K562 (cell line): ENCODE data around the gene POLR2J. TPM values are rescaled to one million over a fixed set of nuclear protein-coding genes. Genes with fewer than 3 reads are reported as not detected.

Experiments
- SMAD4 ChIP-seq: fragments of 250-450 bp; sonication (Bioruptor Pico); conservative IDR thresholded peaks from 2 replicates; pipeline ENCODE4 v1.8.0; 2021; ENCODE audit warnings: inconsistent platforms, mild to moderate bottlenecking, moderate library complexity
- TOE1 ChIP-seq, 2 experiments: fragments of 450-650 bp in 1 of 2; sonication (generic) in 1 of 2; formaldehyde crosslinking in 1 of 2; IDR thresholded peaks; 2 replicates each; pipeline versions ENCODE4 v1.7.1 to v1.8.0; 2016 to 2022; ENCODE audit warnings: borderline replicate concordance in 2 of 2, mild to moderate bottlenecking in 2 of 2, antibody characterized with exemption in 1 of 2, inconsistent platforms in 1 of 2, low read depth in 1 of 2, missing genetic modification reagents in 1 of 2, moderate library complexity in 1 of 2
- polyA plus RNA-seq, 8 experiments: library from polyadenylated mRNA; depleted of rRNA in 4 of 8; stranded (reverse) in 5 of 8; unstranded in 3 of 8; fragments of >200 nt; fragmentation: Nextera tagmentation in 2 of 8; fragmentation: Illumina TruSeq in 1 of 8; extraction: Ambion mirVana in 2 of 8; extraction: Trizol in 1 of 8; gene quantifications; 2 replicates each; pipeline versions ENCODE4 v1.2.1 to v1.2.3, GENCODE V29; 2011 to 2014; ENCODE audit warnings: inconsistent platforms in 1 of 8, missing spikeins in 1 of 8
- total RNA-seq, 7 experiments: library from RNA; depleted of rRNA in 6 of 7; stranded (reverse); fragments of >200 nt in 6 of 7; fragmentation: Illumina TruSeq in 2 of 7; extraction: Trizol in 2 of 7; gene quantifications; 2 replicates each; pipeline versions ENCODE4 v1.2.1 to v1.2.3, GENCODE V29; 2011 to 2021; ENCODE audit warnings: low replicate concordance in 1 of 7
- TF ChIP-seq, protein P1 (sequence below): fragments of 450-650 bp; IDR thresholded peaks from 2 replicates; pipeline ENCODE4 v1.6.1; 2016; ENCODE audit warnings: mild to moderate bottlenecking, moderate library complexity

Gene POLR2J
- total and polyA plus RNA-seq, 9 of the 15 experiments (the other 6 are each of a cell fraction or from before 2014, with no cell fraction given), result 32.3 to 220 (median 113) TPM

DNA sequence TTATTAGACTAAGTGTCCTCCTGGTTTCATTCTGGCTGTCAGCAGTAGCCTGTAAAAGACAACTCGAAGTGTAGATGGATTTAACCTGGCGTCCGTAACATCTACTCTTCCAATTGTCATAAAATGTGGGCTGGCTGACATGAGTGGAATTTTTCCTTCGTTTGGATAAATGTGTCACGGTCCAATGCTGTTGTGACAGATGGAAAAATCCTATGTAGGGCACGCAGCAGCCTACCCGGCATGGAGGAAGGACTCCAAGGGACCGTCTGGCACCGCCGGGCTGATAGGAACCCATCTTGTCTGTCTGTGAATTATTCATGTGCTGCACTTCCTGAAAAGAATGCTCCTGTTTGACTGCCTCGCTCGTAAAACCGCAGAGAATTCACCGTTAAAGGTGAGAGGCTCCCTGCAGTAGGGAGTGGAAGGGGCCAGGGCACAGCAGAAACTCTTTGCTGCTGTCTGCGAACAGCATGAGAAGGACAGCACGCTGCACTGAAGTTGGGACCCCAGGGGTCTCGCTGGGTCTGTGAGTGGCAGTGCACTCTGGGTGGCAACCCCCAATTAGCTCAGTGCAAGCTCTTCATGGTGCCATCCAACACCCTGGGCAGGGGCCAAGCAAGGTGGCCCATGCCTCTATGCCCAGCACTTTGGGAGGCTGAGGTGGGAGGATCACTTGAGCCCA, 47.0 kb downstream of the POLR2J start (continued):
- TF ChIP-seq, protein P1, sequence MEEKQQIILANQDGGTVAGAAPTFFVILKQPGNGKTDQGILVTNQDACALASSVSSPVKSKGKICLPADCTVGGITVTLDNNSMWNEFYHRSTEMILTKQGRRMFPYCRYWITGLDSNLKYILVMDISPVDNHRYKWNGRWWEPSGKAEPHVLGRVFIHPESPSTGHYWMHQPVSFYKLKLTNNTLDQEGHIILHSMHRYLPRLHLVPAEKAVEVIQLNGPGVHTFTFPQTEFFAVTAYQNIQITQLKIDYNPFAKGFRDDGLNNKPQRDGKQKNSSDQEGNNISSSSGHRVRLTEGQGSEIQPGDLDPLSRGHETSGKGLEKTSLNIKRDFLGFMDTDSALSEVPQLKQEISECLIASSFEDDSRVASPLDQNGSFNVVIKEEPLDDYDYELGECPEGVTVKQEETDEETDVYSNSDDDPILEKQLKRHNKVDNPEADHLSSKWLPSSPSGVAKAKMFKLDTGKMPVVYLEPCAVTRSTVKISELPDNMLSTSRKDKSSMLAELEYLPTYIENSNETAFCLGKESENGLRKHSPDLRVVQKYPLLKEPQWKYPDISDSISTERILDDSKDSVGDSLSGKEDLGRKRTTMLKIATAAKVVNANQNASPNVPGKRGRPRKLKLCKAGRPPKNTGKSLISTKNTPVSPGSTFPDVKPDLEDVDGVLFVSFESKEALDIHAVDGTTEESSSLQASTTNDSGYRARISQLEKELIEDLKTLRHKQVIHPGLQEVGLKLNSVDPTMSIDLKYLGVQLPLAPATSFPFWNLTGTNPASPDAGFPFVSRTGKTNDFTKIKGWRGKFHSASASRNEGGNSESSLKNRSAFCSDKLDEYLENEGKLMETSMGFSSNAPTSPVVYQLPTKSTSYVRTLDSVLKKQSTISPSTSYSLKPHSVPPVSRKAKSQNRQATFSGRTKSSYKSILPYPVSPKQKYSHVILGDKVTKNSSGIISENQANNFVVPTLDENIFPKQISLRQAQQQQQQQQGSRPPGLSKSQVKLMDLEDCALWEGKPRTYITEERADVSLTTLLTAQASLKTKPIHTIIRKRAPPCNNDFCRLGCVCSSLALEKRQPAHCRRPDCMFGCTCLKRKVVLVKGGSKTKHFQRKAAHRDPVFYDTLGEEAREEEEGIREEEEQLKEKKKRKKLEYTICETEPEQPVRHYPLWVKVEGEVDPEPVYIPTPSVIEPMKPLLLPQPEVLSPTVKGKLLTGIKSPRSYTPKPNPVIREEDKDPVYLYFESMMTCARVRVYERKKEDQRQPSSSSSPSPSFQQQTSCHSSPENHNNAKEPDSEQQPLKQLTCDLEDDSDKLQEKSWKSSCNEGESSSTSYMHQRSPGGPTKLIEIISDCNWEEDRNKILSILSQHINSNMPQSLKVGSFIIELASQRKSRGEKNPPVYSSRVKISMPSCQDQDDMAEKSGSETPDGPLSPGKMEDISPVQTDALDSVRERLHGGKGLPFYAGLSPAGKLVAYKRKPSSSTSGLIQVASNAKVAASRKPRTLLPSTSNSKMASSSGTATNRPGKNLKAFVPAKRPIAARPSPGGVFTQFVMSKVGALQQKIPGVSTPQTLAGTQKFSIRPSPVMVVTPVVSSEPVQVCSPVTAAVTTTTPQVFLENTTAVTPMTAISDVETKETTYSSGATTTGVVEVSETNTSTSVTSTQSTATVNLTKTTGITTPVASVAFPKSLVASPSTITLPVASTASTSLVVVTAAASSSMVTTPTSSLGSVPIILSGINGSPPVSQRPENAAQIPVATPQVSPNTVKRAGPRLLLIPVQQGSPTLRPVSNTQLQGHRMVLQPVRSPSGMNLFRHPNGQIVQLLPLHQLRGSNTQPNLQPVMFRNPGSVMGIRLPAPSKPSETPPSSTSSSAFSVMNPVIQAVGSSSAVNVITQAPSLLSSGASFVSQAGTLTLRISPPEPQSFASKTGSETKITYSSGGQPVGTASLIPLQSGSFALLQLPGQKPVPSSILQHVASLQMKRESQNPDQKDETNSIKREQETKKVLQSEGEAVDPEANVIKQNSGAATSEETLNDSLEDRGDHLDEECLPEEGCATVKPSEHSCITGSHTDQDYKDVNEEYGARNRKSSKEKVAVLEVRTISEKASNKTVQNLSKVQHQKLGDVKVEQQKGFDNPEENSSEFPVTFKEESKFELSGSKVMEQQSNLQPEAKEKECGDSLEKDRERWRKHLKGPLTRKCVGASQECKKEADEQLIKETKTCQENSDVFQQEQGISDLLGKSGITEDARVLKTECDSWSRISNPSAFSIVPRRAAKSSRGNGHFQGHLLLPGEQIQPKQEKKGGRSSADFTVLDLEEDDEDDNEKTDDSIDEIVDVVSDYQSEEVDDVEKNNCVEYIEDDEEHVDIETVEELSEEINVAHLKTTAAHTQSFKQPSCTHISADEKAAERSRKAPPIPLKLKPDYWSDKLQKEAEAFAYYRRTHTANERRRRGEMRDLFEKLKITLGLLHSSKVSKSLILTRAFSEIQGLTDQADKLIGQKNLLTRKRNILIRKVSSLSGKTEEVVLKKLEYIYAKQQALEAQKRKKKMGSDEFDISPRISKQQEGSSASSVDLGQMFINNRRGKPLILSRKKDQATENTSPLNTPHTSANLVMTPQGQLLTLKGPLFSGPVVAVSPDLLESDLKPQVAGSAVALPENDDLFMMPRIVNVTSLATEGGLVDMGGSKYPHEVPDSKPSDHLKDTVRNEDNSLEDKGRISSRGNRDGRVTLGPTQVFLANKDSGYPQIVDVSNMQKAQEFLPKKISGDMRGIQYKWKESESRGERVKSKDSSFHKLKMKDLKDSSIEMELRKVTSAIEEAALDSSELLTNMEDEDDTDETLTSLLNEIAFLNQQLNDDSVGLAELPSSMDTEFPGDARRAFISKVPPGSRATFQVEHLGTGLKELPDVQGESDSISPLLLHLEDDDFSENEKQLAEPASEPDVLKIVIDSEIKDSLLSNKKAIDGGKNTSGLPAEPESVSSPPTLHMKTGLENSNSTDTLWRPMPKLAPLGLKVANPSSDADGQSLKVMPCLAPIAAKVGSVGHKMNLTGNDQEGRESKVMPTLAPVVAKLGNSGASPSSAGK, result no peak
- TF ChIP-seq SMAD4 (CRISPR knock-in tag) (0 out of 2 replicates have a peak, but pooled peaks have one; percentile 14), TOE1 (IDR thresholded peaks at IDR 0.05; ENCODE audit: borderline replicate concordance) (no peak), TOE1 (CRISPR knock-in tag; IDR thresholded peaks at IDR 0.05; ENCODE audit: borderline replicate concordance, low read depth) (no peak)
